GM23338 (cell line): ENCODE data around the gene RCSD1. TPM values are rescaled to one million over a fixed set of nuclear protein-coding genes. Genes with fewer than 3 reads are reported as not detected.

Experiments
- ATAC-seq: fragments of 200-7000 bp; cut with Tn5 transposase; 3 replicates; pipeline ENCODE4 v1.9.1; 2020
- DNase-seq: peaks from one replicate; pipeline ENCODE4 v3.0.0-alpha.2; 2015; ENCODE audit warnings: low spot score
- H2AFZ ChIP-seq: fragments of 200-600 bp; sonication (generic); 2 replicates; pipeline ENCODE4 v1.8.0; 2016; ENCODE audit warnings: antibody characterized with exemption, mild to moderate bottlenecking, moderate library complexity
- H3F3A ChIP-seq: fragments of 200-600 bp; sonication (generic); replicated peaks from 2 replicates; pipeline ENCODE4 v1.8.0; 2017; ENCODE audit warnings: antibody characterized with exemption, mixed run types, low read depth
- H3K27ac ChIP-seq: fragments of 200-600 bp; sonication (generic); 2 replicates; pipeline ENCODE4 v1.6.1; 2016; ENCODE audit warnings: low read depth
- H3K27me3 ChIP-seq: fragments of 200-600 bp; sonication (generic); 2 replicates; pipeline ENCODE4 v1.8.0; 2016; ENCODE audit warnings: mild to moderate bottlenecking, mixed run types, moderate library complexity; ENCODE audit not compliant: insufficient read depth
- H3K36me3 ChIP-seq: fragments of 200-600 bp; sonication (generic); 2 replicates; pipeline ENCODE4 v1.8.0; 2016; ENCODE audit warnings: mild to moderate bottlenecking; ENCODE audit not compliant: insufficient read depth
- H3K4me1 ChIP-seq: fragments of 200-600 bp; sonication (generic); 2 replicates; pipeline ENCODE4 v1.8.0; 2016; ENCODE audit warnings: mild to moderate bottlenecking, moderate library complexity; ENCODE audit not compliant: insufficient read depth
- H3K4me2 ChIP-seq: fragments of 200-600 bp; sonication (generic); 2 replicates; pipeline ENCODE4 v1.7.1; 2017; ENCODE audit warnings: mixed run types
- H3K4me3 ChIP-seq: fragments of 200-600 bp; sonication (generic); 2 replicates; pipeline ENCODE4 v1.6.1; 2016; ENCODE audit warnings: mixed run types
- H3K79me2 ChIP-seq: fragments of 200-600 bp; sonication (generic); replicated peaks from 2 replicates; pipeline ENCODE4 v1.8.0; 2017; ENCODE audit warnings: mild to moderate bottlenecking; ENCODE audit not compliant: insufficient read depth
- H3K9me2 ChIP-seq: fragments of 200-600 bp; sonication (generic); 2 replicates; pipeline ENCODE4 v1.8.0; 2017; ENCODE audit not compliant: insufficient read depth
- H4K20me1 ChIP-seq: fragments of 200-600 bp; sonication (generic); replicated peaks from 2 replicates; pipeline ENCODE4 v1.8.0; 2017; ENCODE audit warnings: mild to moderate bottlenecking; ENCODE audit not compliant: insufficient read depth
- H3K27ac Mint-ChIP-seq: 2 replicates; pipeline ENCODE4 v1.8.0; 2020; ENCODE audit warnings: inconsistent platforms, mild to moderate bottlenecking, moderate library complexity, mixed read lengths
- H3K27me3 Mint-ChIP-seq: 3 replicates; pipeline ENCODE4 v1.8.0; 2022; ENCODE audit warnings: low read depth, mild to moderate bottlenecking, moderate library complexity, mixed read lengths, inconsistent platforms; ENCODE audit not compliant: insufficient read depth, poor library complexity
- H3K36me3 Mint-ChIP-seq: 3 replicates; pipeline ENCODE4 v1.8.0; 2021; ENCODE audit warnings: low read depth, mild to moderate bottlenecking, inconsistent platforms, moderate library complexity, mixed read lengths
- H3K4me1 Mint-ChIP-seq: 3 replicates; pipeline ENCODE4 v1.8.0; 2020; ENCODE audit warnings: mild to moderate bottlenecking, inconsistent platforms, mixed read lengths
- H3K4me3 Mint-ChIP-seq: 3 replicates; pipeline ENCODE4 v1.8.0; 2021; ENCODE audit warnings: moderate library complexity, mild to moderate bottlenecking, inconsistent platforms, mixed read lengths
- H3K9me3 Mint-ChIP-seq: 3 replicates; pipeline ENCODE4 v1.8.0; 2020; ENCODE audit warnings: moderate library complexity, mild to moderate bottlenecking, inconsistent platforms, mixed read lengths
- ETS1 ChIP-seq: IDR thresholded peaks from 2 replicates; pipeline ENCODE4 v1.6.1; 2016; ENCODE audit warnings: antibody characterized with exemption
- EZH2 ChIP-seq: fragments of 200-600 bp; sonication (generic); IDR thresholded peaks from one replicate; pipeline ENCODE4 v1.8.0; 2017; ENCODE audit warnings: antibody characterized with exemption, mild to moderate bottlenecking, low read depth; ENCODE audit not compliant: unreplicated experiment
- EZH2phosphoT487 ChIP-seq: fragments of 200-600 bp; sonication (generic); IDR thresholded peaks from one replicate; pipeline ENCODE4 v1.8.1; 2018; ENCODE audit warnings: antibody characterized with exemption; ENCODE audit not compliant: unreplicated experiment
- JUNB ChIP-seq: IDR thresholded peaks from one replicate; pipeline ENCODE4 v1.6.1; 2016; ENCODE audit warnings: antibody characterized with exemption; ENCODE audit not compliant: unreplicated experiment
- REST ChIP-seq: IDR thresholded peaks from one replicate; pipeline ENCODE4 v1.6.1; 2018; ENCODE audit warnings: antibody characterized with exemption; ENCODE audit not compliant: unreplicated experiment
- STAT1 ChIP-seq: IDR thresholded peaks from one replicate; pipeline ENCODE4 v1.6.1; 2016; ENCODE audit warnings: antibody characterized with exemption; ENCODE audit not compliant: unreplicated experiment
- ZNF114 ChIP-seq: fragments of 250-450 bp; sonication (Bioruptor Pico); IDR thresholded peaks from 2 replicates; pipeline ENCODE4 v1.5.0; 2020; ENCODE audit warnings: mild to moderate bottlenecking, moderate library complexity
- ZNF331 ChIP-seq: fragments of 250-450 bp; sonication (Bioruptor Pico); IDR thresholded peaks from 2 replicates; pipeline ENCODE4 v1.5.0; 2020; ENCODE audit warnings: low read depth, mild to moderate bottlenecking, moderate library complexity
- ZNF462 ChIP-seq: fragments of 250-450 bp; sonication (Bioruptor Pico); IDR thresholded peaks from 2 replicates; pipeline ENCODE4 v1.5.0; 2020; ENCODE audit warnings: mild to moderate bottlenecking, moderate library complexity
- polyA plus RNA-seq: library from polyadenylated mRNA; unstranded; fragments of >200 nt; fragmentation: Nextera tagmentation; extraction: Ambion mirVana; gene quantifications from 2 replicates; pipeline ENCODE4 v1.2.1, GENCODE V29; 2016
- total RNA-seq: library from RNA; depleted of rRNA; stranded (reverse); fragments of >200 nt; shearing (Covaris generic); gene quantifications from 2 replicates; pipeline ENCODE4 v1.2.3, GENCODE V29; 2014

Gene RCSD1
- total and polyA plus RNA-seq, 2 experiments from 2014 or later, result 0.18 to 0.73 TPM

GRCh38 chr1:167621780-167622313 is 8.2 kb upstream of the RCSD1 start:
- Mint-ChIP-seq H3K4me3 (no peak overlapping the region), H3K9me3 (peaks cover 4% of the 10 kb centered on the region; the same call in 1 of the 3 replicates), H3K36me3 (no peaks in the 10 kb centered on the region), H3K4me1 (peaks cover 19% of the 10 kb centered on the region), H3K27me3 (peaks cover 9% of the 10 kb centered on the region), H3K27ac (no peak overlapping the region)
- H3K4me2 ChIP-seq, result no peak overlapping the region
- no peaks in the 10 kb centered on the region for H4K20me1 ChIP-seq
- H3K27me3 ChIP-seq, result no peaks in the 10 kb centered on the region; the same call in 1 of the 2 replicates
- ATAC-seq (no peak), DNase-seq (no peak)
- no peak for TF ChIP-seq STAT1
- no peak for TF ChIP-seq REST
- TF ChIP-seq ZNF114, result no peak
- no peak for TF ChIP-seq ZNF331 (CRISPR knock-in tag)
- TF ChIP-seq EZH2phosphoT487, result no peak
- TF ChIP-seq ZNF462, result no peak
- no peak for TF ChIP-seq JUNB
- TF ChIP-seq EZH2, result no peak
- TF ChIP-seq ETS1, result no peak
- peaks cover 5% of the 10 kb centered on the region; the same call in 1 of the 2 replicates for H3K9me2 ChIP-seq
- H3F3A ChIP-seq, result no peaks in the 10 kb centered on the region
- H2AFZ ChIP-seq, result no peak overlapping the region; the same call in 1 of the 2 replicates
- H3K79me2 ChIP-seq, result no peaks in the 10 kb centered on the region
- peaks cover 19% of the 10 kb centered on the region for H3K4me1 ChIP-seq
- H3K4me3 ChIP-seq, result no peak overlapping the region
- H3K36me3 ChIP-seq, result no peaks in the 10 kb centered on the region
- no peak overlapping the region for H3K27ac ChIP-seq
